Eye (tissue), 1 donor: Measurements from ENCODE around the gene BTBD2.

ENCODE experiments used
- DNase-seq: peaks from one replicate; pipeline ENCODE4 v3.0.0-alpha.2; 2015

Gene BTBD2

DNA sequence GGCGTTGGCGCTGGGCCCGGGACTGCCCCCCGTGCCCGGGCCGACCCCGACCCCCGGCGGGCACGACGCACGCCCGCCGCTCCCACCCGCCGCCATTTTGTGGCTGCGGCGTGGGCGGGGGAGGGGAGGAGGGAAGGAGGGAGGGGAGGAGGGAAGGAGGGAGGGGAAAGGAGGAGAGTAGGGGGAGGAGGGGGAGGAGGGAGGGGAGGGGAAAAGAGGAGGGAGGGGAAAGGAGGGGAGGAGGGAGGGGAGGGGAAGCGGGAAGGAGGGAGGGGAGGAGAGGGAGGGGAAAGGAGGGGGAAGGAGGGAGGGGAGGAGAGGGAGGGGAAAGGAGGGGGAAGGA lies at the start of gene BTBD2:
BTBD2 (minus strand) TSS at position 107 of the 343 bp plus-strand sequence; CDS start at position 96, 11 bp downstream.
- peak; percentile 85 for DNase-seq

DNA sequence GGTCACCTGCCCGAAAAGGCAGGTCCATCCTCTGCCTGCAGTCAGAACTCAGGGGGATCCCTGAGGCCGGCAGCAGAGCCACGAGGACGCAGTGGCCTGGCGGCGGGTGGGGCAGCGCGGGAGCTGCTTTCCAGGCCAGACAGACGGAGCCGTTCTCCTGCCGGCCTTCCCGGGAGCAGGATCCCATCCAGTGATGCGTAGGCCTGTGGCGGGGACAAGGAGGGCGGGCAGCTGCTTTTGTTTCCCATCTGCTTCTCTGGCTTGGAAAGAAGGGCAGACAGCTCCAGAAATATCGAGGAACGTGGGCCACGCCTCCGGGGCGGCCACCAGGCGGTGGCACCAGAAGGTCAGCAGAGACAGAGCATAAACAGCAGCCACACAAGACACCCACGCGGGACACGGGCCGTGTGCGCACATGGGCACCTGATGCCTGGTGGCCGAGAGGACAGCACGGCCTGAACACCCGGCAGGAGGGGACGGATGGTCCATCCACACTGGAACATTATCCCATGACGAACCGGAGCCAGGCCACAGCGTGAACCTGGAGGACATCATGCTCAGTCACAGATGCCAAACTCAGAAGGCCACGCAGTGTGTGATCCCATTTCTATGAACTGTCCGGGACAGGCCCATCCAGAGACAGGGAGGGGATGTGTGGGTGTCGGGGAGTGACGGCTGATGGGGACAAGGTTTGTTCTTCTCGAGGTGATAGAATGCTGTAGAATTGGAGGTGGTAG lies 49.4 kb upstream of the BTBD2 start:
- peak; percentile 73 for DNase-seq

DNA sequence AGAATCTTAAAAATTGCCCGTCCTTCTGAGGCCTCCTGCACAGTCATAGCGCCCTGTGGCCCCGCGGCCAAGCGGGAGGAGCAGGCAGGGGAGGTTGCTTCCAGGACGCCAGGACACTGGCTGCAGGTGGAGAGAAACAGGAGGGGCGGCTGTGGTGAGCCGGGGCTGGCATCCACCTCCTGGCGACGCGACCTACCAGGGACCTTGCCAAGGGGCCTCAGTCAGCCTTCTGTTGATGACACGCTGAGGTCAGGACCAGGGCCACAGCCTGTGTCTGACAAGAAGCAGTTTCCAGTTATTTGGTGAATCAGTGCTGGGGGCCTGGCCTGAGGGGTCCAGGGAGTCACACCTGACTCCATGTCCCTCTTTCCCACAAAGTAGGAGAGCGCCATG lies 48.9 kb upstream of the BTBD2 start:
- DNase-seq = peak; percentile 41

DNA sequence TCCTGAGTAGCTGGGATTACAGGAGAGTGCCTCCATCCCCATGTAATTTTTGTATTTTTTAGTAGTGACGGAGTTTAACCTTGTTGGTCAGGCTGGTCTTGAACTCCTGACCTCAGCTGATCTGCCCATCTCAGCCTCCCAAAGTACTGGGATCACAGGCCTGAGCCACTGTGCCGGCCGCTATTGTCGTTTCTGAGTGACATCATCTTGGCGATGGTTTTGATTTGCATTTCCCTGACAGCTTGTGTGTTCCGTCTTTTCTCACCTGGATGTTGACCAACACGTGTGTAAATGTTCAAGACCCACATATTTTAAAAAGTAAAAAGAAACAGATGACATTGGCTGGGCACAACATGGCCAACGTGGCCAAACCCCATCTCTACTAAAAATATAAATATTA lies 48.3 kb upstream of the BTBD2 start:
- DNase-seq = no peak

DNA sequence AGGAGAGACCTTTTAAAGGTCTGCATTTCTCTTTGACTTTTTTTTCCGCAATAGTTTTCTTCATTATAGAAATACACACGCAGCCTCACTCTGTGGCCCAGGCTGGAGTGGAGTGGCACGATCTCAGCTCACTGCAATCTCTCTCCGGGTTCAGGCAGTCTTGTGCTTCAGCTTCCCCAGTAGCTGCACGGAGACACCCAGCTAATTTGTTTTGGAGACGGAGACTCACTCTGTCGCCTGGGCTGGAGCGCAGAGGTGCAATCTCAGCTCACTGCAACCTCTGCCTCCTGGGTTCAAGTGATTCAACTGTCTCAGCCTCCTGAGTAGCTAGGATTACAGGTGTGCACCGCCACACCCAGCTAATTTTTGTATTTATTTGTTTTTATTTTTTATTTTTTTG lies 47.3 kb upstream of the BTBD2 start:
- no peak for DNase-seq

DNA sequence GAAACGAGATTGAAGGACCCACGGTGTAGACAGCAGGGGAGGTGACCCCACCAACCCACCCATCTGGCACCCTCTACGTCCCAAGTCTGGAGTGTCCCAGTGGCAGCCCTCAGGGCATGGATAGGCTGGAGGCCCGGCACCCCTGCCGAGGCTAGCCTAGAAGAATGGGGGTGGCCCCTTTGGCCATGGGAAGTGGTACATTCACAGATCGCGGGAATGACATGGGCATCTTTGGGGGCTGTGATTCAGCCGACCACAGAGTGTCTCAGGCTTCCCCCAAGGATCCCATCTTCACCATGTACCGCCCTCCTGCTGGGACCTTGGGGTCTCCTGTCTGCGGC lies 46.8 kb upstream of the BTBD2 start:
- DNase-seq = no peak

DNA sequence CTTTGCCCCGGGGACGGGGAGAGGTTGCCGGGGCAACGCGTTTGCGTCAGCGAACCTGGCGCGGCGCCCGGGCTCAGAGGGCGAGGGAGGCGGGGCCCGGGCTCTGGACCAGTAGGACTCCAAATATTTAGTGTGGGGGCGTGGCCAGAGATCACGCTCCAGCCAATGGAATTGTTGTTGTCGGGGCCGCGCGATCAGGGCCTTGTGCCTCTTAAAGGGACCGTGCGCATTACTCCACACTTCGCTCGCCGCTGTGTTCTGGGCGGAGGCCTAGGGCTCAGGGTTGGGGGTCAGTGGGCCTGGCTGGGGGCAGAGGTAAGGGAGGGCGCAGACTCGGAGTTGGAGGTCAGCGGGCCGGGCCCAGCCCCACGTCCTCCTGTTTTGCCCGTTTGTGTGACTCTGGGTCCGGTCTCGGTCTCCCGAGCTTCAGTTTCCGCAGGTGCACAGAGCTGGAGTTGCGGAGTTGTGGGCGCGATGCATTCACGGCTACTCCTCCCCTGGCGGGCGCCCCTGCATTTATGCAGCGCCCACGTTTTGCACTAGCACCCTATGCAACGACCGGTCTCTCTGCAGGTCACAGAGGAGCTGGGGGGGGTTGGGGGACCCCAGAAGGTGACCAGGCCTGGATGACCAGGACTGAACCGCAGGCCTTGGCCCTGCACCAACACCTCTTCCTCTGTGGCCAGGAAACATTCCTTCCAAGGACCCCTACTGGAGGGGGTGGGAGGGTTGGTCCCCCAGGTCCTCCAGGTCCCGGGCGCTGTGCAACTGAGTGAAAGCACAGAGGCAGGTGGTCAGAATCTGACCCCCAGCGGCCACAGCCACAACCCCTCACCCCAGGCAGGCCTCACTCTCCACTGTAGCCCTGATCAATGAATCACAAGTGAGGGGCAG lies 46.2 kb upstream of the BTBD2 start:
- peak; percentile 100 for DNase-seq

DNA sequence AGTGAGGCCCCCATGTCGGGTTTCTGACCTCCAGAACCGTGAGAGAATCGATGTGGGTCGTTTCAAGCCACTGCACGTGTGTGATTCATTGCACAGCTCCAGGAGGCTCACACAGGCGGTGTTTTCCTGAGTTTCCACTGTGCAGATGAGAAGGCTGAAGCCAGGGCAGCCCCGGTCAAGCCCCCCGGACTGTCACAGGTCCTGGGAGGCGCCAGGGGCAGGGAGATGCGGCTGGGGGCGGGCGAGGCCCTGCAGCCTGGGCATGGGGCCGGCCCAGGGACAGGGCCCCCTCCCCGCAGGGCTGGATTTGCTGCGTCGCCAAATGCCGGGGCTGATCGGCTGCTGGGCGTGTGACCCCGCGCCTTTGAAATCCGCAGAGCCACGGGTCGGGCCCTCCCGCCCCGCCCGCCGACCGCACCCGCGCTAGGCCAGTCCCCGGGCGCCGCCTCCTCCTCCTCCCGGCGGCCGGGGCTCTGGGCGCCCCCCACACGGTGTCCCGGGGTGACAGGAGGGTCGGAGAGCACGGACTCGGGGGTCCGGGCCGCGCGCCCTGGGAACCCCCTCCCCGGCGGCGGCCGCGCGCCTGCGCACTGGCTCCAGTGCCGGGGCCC lies 45.5 kb upstream of the BTBD2 start:
- DNase-seq = no peak

DNA sequence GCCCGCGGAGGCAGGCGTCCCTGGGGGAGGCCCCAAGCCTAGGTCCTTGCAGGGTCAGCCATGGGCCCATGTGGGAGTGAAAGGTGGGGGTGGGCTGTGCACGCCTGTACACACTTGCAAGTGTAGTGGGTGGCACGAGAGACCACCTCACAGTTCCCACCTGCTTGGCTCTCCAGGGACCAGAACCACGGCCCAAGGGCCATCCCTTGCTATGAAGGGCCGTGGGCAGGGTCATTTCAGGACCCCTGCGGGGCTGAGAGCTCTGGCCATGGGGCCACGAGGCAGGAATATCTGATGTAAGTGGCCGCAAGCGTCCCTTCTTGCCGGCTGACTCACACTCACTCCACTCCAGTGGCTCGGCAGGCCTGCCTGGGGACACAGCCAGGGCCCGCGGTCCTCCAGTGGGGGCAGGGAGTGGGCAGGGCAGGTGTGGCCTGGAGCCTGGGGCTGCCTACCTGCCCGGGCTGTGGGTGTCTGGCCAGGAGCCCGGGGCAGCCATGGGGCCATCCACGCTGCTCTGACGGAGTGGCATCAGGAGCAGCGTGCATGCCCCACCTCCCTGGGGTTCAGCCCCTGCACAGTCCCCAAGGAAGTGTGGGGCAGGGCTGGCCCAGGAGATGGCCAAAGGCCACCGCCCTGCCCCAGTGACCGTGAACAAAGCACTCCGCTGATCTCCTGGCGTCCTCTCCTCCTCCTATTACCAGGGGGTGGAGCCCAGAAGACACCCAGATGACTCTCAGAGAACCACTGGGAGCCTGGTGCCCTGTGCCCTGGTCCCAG lies 44.1 kb upstream of the BTBD2 start:
- peak; percentile 78 for DNase-seq

DNA sequence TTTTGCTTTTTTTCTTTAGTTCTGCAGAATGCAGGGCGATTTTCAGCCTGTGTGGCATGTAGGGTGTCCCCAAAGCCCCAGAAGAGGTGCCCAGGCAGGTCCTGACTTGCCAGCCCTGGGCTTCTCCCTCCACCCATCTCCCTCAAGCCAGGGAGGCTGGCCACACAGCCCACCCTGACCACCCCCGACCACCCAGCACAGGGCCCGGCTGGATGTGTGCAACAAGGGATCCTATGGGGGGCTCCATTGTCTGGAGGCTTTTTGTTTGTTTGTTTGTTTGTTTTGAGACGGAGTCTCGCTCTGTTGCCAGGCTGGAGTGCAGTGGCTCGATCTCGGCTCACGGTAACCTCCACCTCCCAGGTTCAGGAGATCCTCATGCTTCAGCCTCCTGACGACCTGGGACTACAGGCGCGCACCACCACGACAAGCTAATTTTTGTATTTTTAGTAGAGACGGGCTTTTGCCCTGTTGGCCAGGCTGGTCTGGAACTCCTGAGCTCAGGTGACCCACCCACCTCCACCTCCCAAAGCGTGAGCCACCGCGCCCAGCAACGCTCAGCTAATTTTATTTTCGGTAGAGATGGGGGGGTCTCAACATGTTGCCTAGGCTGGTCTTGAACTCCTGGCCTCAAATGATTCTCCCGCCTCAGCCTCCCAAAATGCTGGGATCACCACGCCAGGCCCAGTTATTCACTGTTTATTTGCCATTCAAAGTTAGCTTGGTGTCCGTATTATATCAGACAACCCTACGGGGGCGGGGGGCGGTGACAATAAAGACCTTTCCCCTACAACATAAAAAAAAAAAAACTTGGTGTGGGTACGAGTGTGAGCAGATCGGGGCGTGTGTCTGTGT lies 43.3 kb upstream of the BTBD2 start:
- no peak for DNase-seq

DNA sequence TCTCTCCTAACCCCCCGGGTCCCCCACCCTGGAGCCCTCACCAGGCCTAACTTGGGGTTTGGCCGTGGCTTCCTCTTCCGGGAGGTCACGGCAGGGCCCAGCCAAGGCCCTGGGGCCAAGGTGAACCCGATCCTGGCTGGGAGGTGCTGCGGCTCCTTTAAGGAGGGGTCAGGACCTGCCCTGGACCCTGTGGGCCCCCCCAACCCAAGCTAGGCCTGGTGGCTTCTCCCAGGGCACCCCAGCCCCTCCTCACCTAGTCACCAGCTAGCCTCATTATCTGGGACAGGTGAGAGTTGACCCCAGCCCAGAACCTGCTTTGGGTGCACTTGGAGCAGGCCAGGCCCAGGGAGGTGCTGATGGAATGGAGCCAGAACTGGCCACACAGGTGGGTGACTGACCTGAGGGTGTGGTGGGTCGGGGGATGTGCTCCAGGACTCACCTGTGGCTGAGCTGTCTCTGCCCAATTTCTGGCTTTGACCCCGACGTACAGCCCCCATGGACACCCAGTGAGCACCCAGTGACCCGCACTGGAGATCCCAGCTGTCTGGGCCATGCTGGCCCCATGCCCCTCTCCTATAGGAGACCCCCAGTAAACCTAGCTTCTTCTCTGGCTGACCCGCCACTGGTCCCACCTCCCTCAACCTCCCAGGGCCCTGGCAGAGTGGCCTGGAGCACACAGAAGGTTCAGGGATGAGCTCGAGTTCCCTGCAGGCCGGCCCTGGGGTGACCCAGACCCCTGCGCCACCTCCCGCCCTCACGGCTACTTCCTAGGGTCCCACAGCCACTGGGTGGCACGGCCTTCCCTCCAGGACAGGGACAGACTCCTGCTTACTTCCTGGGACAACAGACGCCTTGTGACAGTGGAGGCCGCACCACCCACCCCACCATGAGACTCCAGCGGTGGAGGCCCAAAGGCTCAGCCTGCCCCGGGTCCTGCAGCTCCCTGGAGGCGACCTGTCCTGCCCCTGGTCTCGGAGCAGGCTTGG lies 42.3 kb upstream of the BTBD2 start:
- DNase-seq = no peak

DNA sequence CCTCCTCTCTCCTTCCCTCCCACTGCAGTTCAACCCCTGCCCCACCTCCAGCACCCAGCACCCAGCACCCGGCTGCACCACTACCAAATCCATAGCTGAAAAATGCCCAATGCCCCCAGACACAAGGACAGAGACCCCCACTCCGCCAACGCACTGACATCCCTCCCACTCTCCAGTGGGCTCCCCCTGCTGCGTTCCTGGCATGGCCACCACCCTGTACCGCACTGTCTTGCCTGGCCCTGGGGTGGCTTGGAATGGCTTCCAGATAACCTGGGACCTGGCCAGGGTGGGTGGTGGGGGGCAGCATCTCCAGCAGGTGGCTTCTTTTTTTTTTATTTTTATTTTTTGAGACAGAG lies 41.3 kb upstream of the BTBD2 start:
- no peak for DNase-seq

DNA sequence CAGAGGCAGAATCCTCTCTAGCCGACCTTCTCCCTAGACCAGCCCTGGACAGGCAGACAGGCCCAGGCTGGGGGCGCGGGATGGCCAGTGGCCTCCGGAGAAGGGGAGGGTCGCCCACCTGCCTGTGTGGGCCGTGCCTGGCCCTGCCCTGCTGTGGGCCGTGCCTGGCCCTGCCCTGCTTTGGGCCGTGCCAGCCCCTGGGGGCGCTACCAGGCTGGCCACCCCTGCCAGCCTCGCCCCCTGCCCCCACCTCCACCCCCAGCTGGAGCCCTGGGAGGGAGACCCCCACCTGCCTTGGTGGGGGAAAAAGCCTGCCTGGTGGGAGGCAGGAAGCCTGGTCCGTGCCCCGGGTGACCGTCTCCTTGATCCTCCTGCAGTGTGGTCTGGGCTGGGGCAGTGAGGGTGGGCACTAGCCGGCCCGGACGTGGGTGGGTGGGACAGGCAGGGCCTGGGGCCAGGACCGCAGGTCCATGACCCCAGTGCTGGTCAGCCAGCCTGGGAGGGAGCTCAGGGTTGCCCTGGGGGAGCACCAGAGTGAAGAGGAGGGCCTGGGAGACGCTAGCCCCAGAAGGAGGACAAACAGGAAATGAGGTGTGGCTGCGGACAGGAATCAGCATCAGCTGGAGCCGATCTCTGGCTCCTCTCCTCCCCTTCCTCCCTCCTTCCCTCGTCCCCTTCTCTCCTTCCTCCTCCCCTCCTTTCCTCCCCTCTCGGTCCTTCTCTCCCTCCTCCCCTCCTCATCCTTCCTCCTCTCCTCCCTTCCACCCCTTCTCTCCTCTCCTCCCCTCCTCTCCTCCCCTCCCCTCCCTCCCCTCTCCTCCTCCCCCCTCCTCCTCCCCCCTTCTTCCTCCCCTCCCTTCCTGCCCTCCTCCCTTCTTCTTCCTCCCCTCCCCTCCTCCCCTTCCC lies 40.7 kb upstream of the BTBD2 start:
- DNase-seq = peak; percentile 74

DNA sequence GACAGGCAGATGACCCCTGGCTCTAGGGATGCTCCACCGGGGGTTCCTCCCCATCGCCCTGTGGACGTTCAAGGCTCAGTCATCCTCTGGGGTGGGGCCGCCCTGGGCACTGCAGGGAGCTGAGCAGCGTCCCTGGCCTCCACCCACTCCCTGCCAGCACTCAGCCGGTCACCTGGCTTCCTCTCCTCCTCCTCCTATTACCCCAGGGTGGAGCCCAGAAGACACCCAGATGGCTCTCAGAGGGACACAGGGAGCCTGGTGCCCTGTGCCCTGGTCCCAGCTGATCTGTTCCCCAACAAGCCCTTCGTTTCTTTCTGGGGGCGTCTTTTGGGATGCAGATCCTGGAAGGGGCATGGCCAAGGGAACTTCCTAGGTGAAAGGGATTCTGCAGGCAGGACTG lies 39.2 kb upstream of the BTBD2 start:
- no peak for DNase-seq

DNA sequence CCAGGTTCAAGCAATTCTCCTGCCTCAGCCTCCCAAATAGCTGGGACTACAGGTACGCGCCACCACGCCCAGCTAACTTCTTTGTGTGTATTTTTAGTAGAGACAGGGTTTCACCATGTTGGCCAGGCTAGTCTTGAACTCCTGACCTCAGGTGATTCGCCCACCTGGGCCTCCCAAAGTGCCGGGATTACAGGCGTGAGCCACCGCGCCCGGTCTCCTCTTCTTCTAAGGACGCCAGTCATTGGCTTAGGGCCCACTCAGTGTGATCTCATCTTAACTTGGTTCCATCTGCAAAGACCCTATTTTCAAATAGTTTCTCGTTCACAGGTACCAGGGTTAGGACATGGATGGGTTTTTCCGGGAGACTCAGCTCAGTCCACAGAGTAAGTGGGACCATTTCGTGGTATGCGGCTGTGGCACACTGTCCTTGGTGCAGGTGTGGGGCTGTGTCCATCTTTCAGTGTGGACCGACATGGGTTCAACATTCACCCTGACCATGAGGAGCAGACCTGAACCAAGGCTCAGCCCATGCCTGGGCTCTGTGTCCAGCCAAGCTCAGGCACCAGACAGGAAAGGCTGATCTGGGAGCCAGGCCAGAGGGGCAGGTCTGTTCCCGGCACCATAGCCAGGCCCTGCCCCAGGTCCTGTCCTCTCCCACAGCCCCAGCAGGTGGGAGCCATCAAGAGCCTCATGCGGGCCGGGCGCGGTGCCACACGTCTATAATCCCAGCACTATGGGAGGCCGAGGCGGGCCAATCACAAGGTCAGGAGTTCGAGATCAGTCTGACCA lies 38.3 kb upstream of the BTBD2 start:
- no peak for DNase-seq

DNA sequence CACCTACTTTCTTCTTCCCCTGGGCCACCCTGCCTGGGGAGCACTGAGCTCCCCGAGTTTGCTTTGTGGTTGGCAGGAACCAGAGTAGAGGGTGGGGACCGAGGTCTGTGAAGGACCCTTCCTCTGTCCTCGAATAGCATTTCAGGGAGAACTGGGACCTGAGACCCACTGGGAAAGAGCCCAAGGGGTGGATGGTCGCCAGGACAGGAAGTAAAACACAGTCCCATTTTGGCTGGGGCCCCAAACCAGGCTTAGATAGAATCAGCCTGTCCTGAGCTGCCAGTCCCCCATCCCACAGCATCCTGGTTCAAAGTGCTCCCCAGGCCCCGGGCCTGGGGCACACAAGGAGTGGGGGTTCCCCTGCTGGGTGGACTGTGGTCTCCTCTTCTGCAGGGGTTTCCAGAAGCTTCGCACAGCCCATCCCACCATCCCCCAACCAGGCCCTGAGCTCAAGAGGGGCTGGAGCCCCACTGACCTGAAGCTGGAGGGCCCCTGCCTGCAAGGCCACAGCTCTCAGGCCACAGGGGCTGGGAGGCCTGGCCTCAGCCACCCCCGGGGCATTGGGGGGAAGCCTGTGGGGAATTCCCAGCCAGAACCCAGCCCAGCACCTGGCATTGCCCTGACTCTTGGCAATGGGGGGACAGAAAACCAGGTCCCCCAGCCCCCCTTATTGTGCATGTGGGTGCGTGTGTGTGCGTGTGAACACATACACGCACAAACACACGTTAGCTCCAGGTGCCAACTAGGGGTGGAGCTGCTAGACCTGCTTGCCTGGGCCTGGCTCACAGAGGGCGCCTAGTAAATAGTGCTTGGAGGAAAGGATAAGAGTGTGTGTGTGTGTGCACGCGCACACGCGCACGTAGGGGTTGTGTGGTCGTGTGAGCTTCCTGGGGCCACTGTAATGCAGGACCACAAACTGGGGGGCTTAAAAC lies 36.5 kb upstream of the BTBD2 start:
- no peak for DNase-seq

DNA sequence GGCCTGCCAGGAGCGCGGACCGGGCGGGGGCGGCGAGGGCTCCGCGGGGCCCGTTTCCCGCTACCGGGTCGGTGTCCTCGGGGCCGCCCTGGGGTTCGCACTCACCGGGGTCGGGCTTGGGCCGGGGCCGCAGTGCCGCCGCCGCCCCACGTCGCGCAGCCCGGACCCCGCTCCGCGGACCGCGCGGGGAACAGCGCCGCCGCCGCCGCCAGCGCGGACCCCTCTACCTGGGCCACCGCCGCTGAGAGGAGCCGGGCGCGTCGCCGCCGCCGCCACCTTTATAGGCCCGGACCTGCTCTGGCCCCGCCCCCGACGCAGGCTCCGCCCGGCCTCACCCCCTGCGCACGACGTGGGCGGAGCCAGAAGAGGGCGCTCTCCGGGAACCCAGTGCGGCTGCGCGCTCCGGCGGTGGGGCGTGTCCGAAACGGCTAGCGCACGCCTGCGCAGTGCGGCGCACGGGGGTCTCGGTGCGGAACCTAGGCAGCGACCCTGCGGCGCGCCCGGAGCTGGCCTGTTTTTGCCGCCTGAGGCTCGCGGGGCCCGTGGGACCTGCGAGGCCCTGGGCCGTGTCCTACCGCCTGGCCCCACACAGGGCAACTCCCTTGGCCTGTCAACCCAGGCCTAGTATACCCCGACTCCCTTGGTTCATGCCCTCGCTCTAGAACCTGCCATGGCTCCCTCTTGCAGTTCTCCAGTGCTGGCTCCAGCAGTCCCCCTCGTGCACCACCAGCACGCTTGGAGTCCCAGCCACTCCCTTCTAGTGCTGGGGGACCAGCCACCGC lies 35.7 kb upstream of the BTBD2 start, which contains the start of gene MKNK2:
MKNK2 (minus strand) TSS at position 254 of the 782 bp plus-strand sequence. CDS start 393 bp downstream, outside the sequence.
- peak; percentile 98 for DNase-seq
